ENCODE data around the gene WDR62. TPM values are rescaled to one million over a fixed set of nuclear protein-coding genes. Genes with fewer than 3 reads are reported as not detected.

WDR62 gene
- total and polyA plus RNA-seq, 4 donors: 0.86 to 2.2 (median 1.7) TPM

- Histone ChIP-seq H3K9ac (ENCODE audit: insufficient read depth in 1 of 2, low read length in 2 of 2) (no peak overlapping the region), H3K9me3 (ENCODE audit: control insufficient read depth in 4 of 4, insufficient read depth in 3 of 4, low read length in 3 of 4) (peaks cover 0 to 2% (median 0%) of the 10 kb centered on the region in 4 donors), H3K4me3 (no peak overlapping the region), H3K27ac (ENCODE audit: low read depth in 1 of 2, low read length in 1 of 2) (no peak overlapping the region), H3K27me3 (ENCODE audit: control insufficient read depth in 3 of 3, insufficient read depth in 3 of 3, low read length in 2 of 3) (no peaks in the 10 kb centered on the region), H3K36me3 (ENCODE audit: control insufficient read depth in 4 of 4, insufficient read depth in 4 of 4, low read length in 4 of 4) (peaks cover 0 to 9% (median 4%) of the 10 kb centered on the region in 4 donors), H3K4me1 (ENCODE audit: control insufficient read depth in 5 of 5, insufficient read depth in 5 of 5, low read length in 5 of 5) (no peaks in the 10 kb centered on the region)
- WGBS, 2 donors: 96 to 98% methylated on average over 12 of the region's 12 CpGs
- no peak for DNase-seq
- TF ChIP-seq, protein P1, sequence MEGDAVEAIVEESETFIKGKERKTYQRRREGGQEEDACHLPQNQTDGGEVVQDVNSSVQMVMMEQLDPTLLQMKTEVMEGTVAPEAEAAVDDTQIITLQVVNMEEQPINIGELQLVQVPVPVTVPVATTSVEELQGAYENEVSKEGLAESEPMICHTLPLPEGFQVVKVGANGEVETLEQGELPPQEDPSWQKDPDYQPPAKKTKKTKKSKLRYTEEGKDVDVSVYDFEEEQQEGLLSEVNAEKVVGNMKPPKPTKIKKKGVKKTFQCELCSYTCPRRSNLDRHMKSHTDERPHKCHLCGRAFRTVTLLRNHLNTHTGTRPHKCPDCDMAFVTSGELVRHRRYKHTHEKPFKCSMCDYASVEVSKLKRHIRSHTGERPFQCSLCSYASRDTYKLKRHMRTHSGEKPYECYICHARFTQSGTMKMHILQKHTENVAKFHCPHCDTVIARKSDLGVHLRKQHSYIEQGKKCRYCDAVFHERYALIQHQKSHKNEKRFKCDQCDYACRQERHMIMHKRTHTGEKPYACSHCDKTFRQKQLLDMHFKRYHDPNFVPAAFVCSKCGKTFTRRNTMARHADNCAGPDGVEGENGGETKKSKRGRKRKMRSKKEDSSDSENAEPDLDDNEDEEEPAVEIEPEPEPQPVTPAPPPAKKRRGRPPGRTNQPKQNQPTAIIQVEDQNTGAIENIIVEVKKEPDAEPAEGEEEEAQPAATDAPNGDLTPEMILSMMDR (IDR thresholded peaks at IDR 0.05; ENCODE audit: control extremely low read depth, extremely low read depth): no peak
- ATAC-seq (ENCODE audit: insufficient read depth, low FRiP score): no peak
Observed at GRCh38 chr19:36084231-36085009, 29.7 kb downstream of the WDR62 start.

GRCh38 chr19:36086326-36086725, 31.6 kb downstream of the WDR62 start:
- Histone ChIP-seq H3K36me3 (ENCODE audit: control insufficient read depth in 4 of 4, insufficient read depth in 4 of 4, low read length in 4 of 4) (peaks cover 0 to 9% (median 4%) of the 10 kb centered on the region in 4 donors), H3K9me3 (ENCODE audit: control insufficient read depth in 4 of 4, insufficient read depth in 3 of 4, low read length in 3 of 4) (peaks cover 0 to 2% (median 0%) of the 10 kb centered on the region in 4 donors), H3K4me1 (ENCODE audit: control insufficient read depth in 5 of 5, insufficient read depth in 5 of 5, low read length in 5 of 5) (no peaks in the 10 kb centered on the region), H3K27me3 (ENCODE audit: control insufficient read depth in 3 of 3, insufficient read depth in 3 of 3, low read length in 2 of 3) (no peaks in the 10 kb centered on the region), H3K9ac (ENCODE audit: insufficient read depth in 1 of 2, low read length in 2 of 2) (no peak overlapping the region), H3K27ac (ENCODE audit: low read depth in 1 of 2, low read length in 1 of 2) (no peak overlapping the region), H3K4me3 (no peak overlapping the region)
- DNase-seq (no peak), ATAC-seq (ENCODE audit: insufficient read depth, low FRiP score) (no peak)
- TF ChIP-seq, protein P1 (IDR thresholded peaks at IDR 0.05; ENCODE audit: control extremely low read depth, extremely low read depth): no peak
- WGBS, 2 donors: 97% methylated on average over 9 of the region's 9 CpGs

GRCh38 chr19:36089847-36090246, 35.1 kb downstream of the WDR62 start:
- H3K9me3 ChIP-seq (ENCODE audit: control insufficient read depth in 4 of 4, insufficient read depth in 3 of 4, low read length in 3 of 4): no peaks in the 10 kb centered on the region
- H3K27me3 ChIP-seq (ENCODE audit: control insufficient read depth in 3 of 3, insufficient read depth in 3 of 3, low read length in 2 of 3): no peaks in the 10 kb centered on the region
- no peak overlapping the region for H3K27ac ChIP-seq (ENCODE audit: low read depth in 1 of 2, low read length in 1 of 2)
- ATAC-seq (ENCODE audit: insufficient read depth, low FRiP score) (no peak), DNase-seq (no peak)
- WGBS, 2 donors: 92 to 97% methylated on average over 5 of the region's 5 CpGs
- H3K4me1 ChIP-seq (ENCODE audit: control insufficient read depth in 5 of 5, insufficient read depth in 5 of 5, low read length in 5 of 5): no peaks in the 10 kb centered on the region
- H3K36me3 ChIP-seq (ENCODE audit: control insufficient read depth in 4 of 4, insufficient read depth in 4 of 4, low read length in 4 of 4): peaks cover 0 to 7% (median 0%) of the 10 kb centered on the region in 4 donors
- TF ChIP-seq, protein P1 (IDR thresholded peaks at IDR 0.05; ENCODE audit: control extremely low read depth, extremely low read depth): no peak
- H3K9ac ChIP-seq (ENCODE audit: insufficient read depth in 1 of 2, low read length in 2 of 2): no peak overlapping the region
- no peak overlapping the region for H3K4me3 ChIP-seq
